ENCODE results near the gene TTC39B.
A peak's percentile ranks its signal among the peaks of the same experiment; 100 is the strongest.

The TTC39B gene

GRCh38 chr9:15308511-15308910 is 1.5 kb upstream of the TTC39B start:
- no peaks in the 10 kb centered on the region for H3K79me2 ChIP-seq (ENCODE audit: insufficient read depth, low read length)
- no peaks in the 10 kb centered on the region for H3K36me3 ChIP-seq (ENCODE audit: insufficient read depth, low read length)
- H3K9me2 ChIP-seq (ENCODE audit: low read depth, low read length) = no peaks in the 10 kb centered on the region
- no peak overlapping the region for H3K27ac ChIP-seq (ENCODE audit: low read depth, low read length, poor library complexity, severe bottlenecking)
- peaks cover 9% of the 10 kb centered on the region for H3K4me1 ChIP-seq (ENCODE audit: insufficient read depth, low read length, severe bottlenecking)
- no peak overlapping the region for H2AFZ ChIP-seq (ENCODE audit: low read length)
- no peak overlapping the region for H3K9ac ChIP-seq (ENCODE audit: low read length)
- no peak overlapping the region for H3K4me3 ChIP-seq (ENCODE audit: low read depth, low read length, poor library complexity, severe bottlenecking)
- H3F3A ChIP-seq (ENCODE audit: insufficient read depth, low read length) = no peaks in the 10 kb centered on the region
- no peaks in the 10 kb centered on the region for H3K9me3 ChIP-seq (ENCODE audit: low read length)
- H3K27me3 ChIP-seq (ENCODE audit: insufficient read depth, low read length) = no peaks in the 10 kb centered on the region
- no peaks in the 10 kb centered on the region for H4K20me1 ChIP-seq (ENCODE audit: insufficient read depth, low read length)
- TF ChIP-seq EZH2 (IDR thresholded peaks at IDR 0.05; ENCODE audit: borderline replicate concordance, low read length) = no peak
- no peak for TF ChIP-seq CTCF (IDR thresholded peaks at IDR 0.05; ENCODE audit: low read length)
- no peak overlapping the region for H3K4me2 ChIP-seq (ENCODE audit: low read length)

DNA sequence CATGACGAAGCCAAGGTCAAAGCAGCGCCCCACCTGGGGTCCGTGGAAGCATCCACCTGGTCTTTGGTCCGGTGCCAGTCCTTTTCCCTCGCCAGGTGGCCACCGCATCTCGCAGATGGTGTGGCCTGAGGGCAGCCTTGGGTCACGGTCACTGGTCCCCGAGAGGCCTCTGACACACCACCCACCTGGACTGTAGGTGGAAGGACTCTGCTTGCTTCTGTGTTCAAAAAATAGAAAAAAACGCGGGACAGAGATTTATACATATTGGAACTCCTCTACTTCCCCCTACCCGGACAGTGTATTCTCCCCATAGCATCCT is 466 bp upstream of the TTC39B start:
- Histone ChIP-seq H3K27me3 (ENCODE audit: insufficient read depth, low read length) (no peaks in the 10 kb centered on the region), H3K4me3 (ENCODE audit: low read depth, low read length, poor library complexity, severe bottlenecking) (peak overlapping the region; percentile 71), H3K4me2 (ENCODE audit: low read length) (peak overlapping the region; percentile 83), H3K9me3 (ENCODE audit: low read length) (no peaks in the 10 kb centered on the region), H3K9me2 (ENCODE audit: low read depth, low read length) (no peaks in the 10 kb centered on the region), H3K79me2 (ENCODE audit: insufficient read depth, low read length) (no peaks in the 10 kb centered on the region), H4K20me1 (ENCODE audit: insufficient read depth, low read length) (no peaks in the 10 kb centered on the region), H3F3A (ENCODE audit: insufficient read depth, low read length) (no peaks in the 10 kb centered on the region), H3K36me3 (ENCODE audit: insufficient read depth, low read length) (no peaks in the 10 kb centered on the region), H3K27ac (ENCODE audit: low read depth, low read length, poor library complexity, severe bottlenecking) (no peak overlapping the region), H2AFZ (ENCODE audit: low read length) (no peak overlapping the region), H3K9ac (ENCODE audit: low read length) (peak overlapping the region; percentile 57; the same call in 1 of the 2 replicates), H3K4me1 (ENCODE audit: insufficient read depth, low read length, severe bottlenecking) (peaks cover 9% of the 10 kb centered on the region)
- TF ChIP-seq EZH2 (IDR thresholded peaks at IDR 0.05; ENCODE audit: borderline replicate concordance, low read length) (no peak), CTCF (IDR thresholded peaks at IDR 0.05; ENCODE audit: low read length) (peak; percentile 13; the same call in 1 of the 2 replicates)

DNA sequence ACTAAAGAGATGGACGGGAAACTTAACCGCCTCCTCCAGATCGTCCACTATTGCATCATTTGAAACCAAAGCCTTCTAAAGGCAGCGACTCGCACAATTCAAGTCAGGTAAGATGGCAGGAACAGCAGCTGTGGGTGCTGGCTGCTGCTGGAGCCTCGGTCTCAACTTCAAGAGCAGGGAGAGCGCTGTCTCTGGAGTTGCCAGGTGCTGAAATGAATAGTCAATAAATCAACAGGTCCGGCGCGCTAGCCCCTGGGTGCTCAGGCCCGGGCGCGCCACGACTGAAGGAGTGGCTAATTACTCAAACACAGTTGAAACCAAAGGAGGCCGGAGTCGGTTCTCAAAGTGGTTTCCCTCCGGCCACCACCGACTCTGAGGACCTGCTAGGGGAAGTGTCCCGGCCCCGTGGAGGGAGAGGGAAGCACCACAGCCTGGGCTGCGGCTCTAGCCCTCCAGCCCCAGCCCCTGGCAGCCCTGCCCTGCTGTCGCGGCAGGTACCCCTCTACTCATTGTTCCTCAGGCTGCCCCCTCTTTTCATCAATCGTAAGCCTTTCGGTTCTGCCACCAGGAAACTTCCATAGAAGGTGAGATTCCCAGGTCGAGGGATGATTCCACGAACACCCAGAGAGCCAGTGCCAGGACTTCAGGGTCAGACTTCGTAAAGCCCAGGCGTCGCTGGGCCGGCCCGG is 804 bp downstream of the TTC39B start:
- no peaks in the 10 kb centered on the region for H3K27me3 ChIP-seq (ENCODE audit: insufficient read depth, low read length)
- peak overlapping the region; percentile 16; the same call in 1 of the 2 replicates for H2AFZ ChIP-seq (ENCODE audit: low read length)
- H3K27ac ChIP-seq (ENCODE audit: low read depth, low read length, poor library complexity, severe bottlenecking) = no peak overlapping the region
- no peaks in the 10 kb centered on the region for H3K79me2 ChIP-seq (ENCODE audit: insufficient read depth, low read length)
- H4K20me1 ChIP-seq (ENCODE audit: insufficient read depth, low read length) = no peaks in the 10 kb centered on the region
- no peak for TF ChIP-seq EZH2 (IDR thresholded peaks at IDR 0.05; ENCODE audit: borderline replicate concordance, low read length)
- no peak for TF ChIP-seq CTCF (IDR thresholded peaks at IDR 0.05; ENCODE audit: low read length)
- peak overlapping the region; percentile 57; the same call in 1 of the 2 replicates for H3K9ac ChIP-seq (ENCODE audit: low read length)
- H3K9me2 ChIP-seq (ENCODE audit: low read depth, low read length) = no peaks in the 10 kb centered on the region
- H3K9me3 ChIP-seq (ENCODE audit: low read length) = no peaks in the 10 kb centered on the region
- H3K4me3 ChIP-seq (ENCODE audit: low read depth, low read length, poor library complexity, severe bottlenecking) = peak overlapping the region; percentile 71
- H3K4me1 ChIP-seq (ENCODE audit: insufficient read depth, low read length, severe bottlenecking) = peaks cover 9% of the 10 kb centered on the region
- H3F3A ChIP-seq (ENCODE audit: insufficient read depth, low read length) = no peaks in the 10 kb centered on the region
- no peaks in the 10 kb centered on the region for H3K36me3 ChIP-seq (ENCODE audit: insufficient read depth, low read length)
- peak overlapping the region; percentile 83 for H3K4me2 ChIP-seq (ENCODE audit: low read length)

Data from OCI-LY1 (cell line).